ENCODE data around the gene ATP5PD. TPM values are rescaled to one million over a fixed set of nuclear protein-coding genes. Genes with fewer than 3 reads are reported as not detected.

The ATP5PD gene
- total RNA-seq, 1 experiment from 2014 or later, result 344 TPM

GRCh38 chr17:75032720-75033280 lies 14.0 kb downstream of the ATP5PD start:
- H3K9me3 Mint-ChIP-seq, result peaks cover 25 to 31% of the 10 kb centered on the region in 2 experiments
- H3K9ac ChIP-seq (ENCODE audit: extremely low read depth, insufficient read length, low read length), result no peak overlapping the region
- no peak overlapping the region for H4K5ac ChIP-seq (ENCODE audit: insufficient read length, low read depth, low read length)

More at GRCh38 chr17:75032720-75033280, 14.0 kb downstream of the ATP5PD start:
- Histone ChIP-seq H2BK20ac (ENCODE audit: low read depth, low read length, poor library complexity, severe bottlenecking) (no peak overlapping the region), H3K14ac (ENCODE audit: insufficient read depth, low read length) (no peak overlapping the region), H2BK5ac (ENCODE audit: insufficient read length, low read length) (no peak overlapping the region), H3K79me2 (ENCODE audit: insufficient read depth, low read length) (no peaks in the 10 kb centered on the region), H3K4me2 (ENCODE audit: insufficient read depth, insufficient read length, low read length) (peak overlapping the region; percentile 53), H3K23ac (ENCODE audit: insufficient read length, low read depth, low read length) (no peak overlapping the region), H2AK5ac (ENCODE audit: insufficient read length, low read length) (no peak overlapping the region), H3K79me1 (ENCODE audit: insufficient read depth, low read depth, low read length, poor library complexity, severe bottlenecking) (no peaks in the 10 kb centered on the region), H2AFZ (ENCODE audit: low read length) (no peak overlapping the region), H4K8ac (replicated peaks; ENCODE audit: insufficient read length, low read depth, low read length) (no peak overlapping the region), H3K4me1 (ENCODE audit: insufficient read depth, low read length) (no peaks in the 10 kb centered on the region; the same call in 1 of the 2 replicates), H3K18ac (ENCODE audit: insufficient read length, low read depth, low read length) (no peak overlapping the region), H3T11ph (ENCODE audit: low read length) (no peak overlapping the region), H3K27me3 (ENCODE audit: insufficient read depth, low read length) (no peaks in the 10 kb centered on the region), H2BK15ac (ENCODE audit: low read depth, low read length) (no peak overlapping the region), H3K9me3 (ENCODE audit: control insufficient read depth, low read depth, low read length) (no peaks in the 10 kb centered on the region), H3K27ac (ENCODE audit: insufficient read length, low read depth, low read length) (no peak overlapping the region), H2BK120ac (ENCODE audit: low read depth, low read length, poor library complexity, severe bottlenecking) (no peak overlapping the region), H3K23me2 (ENCODE audit: insufficient read length, low read depth, low read length, poor library complexity, severe bottlenecking) (peaks cover 3% of the 10 kb centered on the region), H3K56ac (ENCODE audit: insufficient read length, low read depth, low read length) (no peak overlapping the region), H4K20me1 (ENCODE audit: control insufficient read depth, insufficient read depth, insufficient read length) (no peaks in the 10 kb centered on the region), H4K91ac (ENCODE audit: insufficient read length, low read depth, low read length) (no peak overlapping the region), H2BK12ac (ENCODE audit: insufficient read length, low read depth, low read length) (no peak overlapping the region), H3K4ac (ENCODE audit: low read depth, low read length) (no peak overlapping the region)
- peak overlapping the region; percentile 96 to 98 for H3K4me3 Mint-ChIP-seq
- TF ChIP-seq CTCF (conservative IDR thresholded peaks at IDR 0.05), result no peak
- WGBS (ENCODE audit: extremely low coverage, insufficient read length, low lambda C conversion rate), result no CpG with 5 or more reads among the region's 13 CpGs
- H3K27me3 Mint-ChIP-seq (ENCODE audit: low read depth), result peaks cover 20% of the 10 kb centered on the region
- DNase-seq, result no peak
- peaks cover 15 to 24% of the 10 kb centered on the region in 2 experiments for H3K4me1 Mint-ChIP-seq
- peaks cover 6 to 22% (median 15%) of the 10 kb centered on the region in 3 experiments; a peak in 6 of 7 replicates for H3K36me3 Mint-ChIP-seq (ENCODE audit: insufficient read depth in 1 of 3, low read depth in 3 of 3)
- no peak overlapping the region for H3K27ac Mint-ChIP-seq
